Osteocyte (in vitro differentiated cells): ENCODE measurements around the gene AUP1. TPM values are rescaled to one million over a fixed set of nuclear protein-coding genes. Genes with fewer than 3 reads are reported as not detected.

Experiments
- DNase-seq: peaks from one replicate; pipeline ENCODE4 v3.0.0; 2021; ENCODE audit warnings: mixed read lengths; ENCODE audit not compliant: unreplicated experiment; ENCODE audit errors: extremely low spot score
- H3K27ac Mint-ChIP-seq: one replicate; pipeline ENCODE4 v1.8.0; 2021; ENCODE audit warnings: mild to moderate bottlenecking, mixed read lengths; ENCODE audit not compliant: unreplicated experiment
- H3K27me3 Mint-ChIP-seq: one replicate; pipeline ENCODE4 v1.8.0; 2021; ENCODE audit warnings: mixed read lengths; ENCODE audit not compliant: unreplicated experiment
- H3K36me3 Mint-ChIP-seq: one replicate; pipeline ENCODE4 v1.8.0; 2021; ENCODE audit warnings: mixed read lengths; ENCODE audit not compliant: unreplicated experiment
- H3K4me1 Mint-ChIP-seq: one replicate; pipeline ENCODE4 v1.8.0; 2021; ENCODE audit warnings: mixed read lengths; ENCODE audit not compliant: unreplicated experiment
- H3K4me3 Mint-ChIP-seq: one replicate; pipeline ENCODE4 v1.8.0; 2021; ENCODE audit warnings: mild to moderate bottlenecking, moderate library complexity, mixed read lengths; ENCODE audit not compliant: unreplicated experiment
- H3K9me3 Mint-ChIP-seq: one replicate; pipeline ENCODE4 v1.8.0; 2021; ENCODE audit warnings: mixed read lengths; ENCODE audit not compliant: unreplicated experiment
- total RNA-seq: library from RNA; stranded (reverse); gene quantifications from 2 replicates; pipeline ENCODE4 v1.2.1, GENCODE V29; 2021
- TF ChIP-seq, protein P1 (sequence below): fragments of 200-600 bp; sonication (generic); IDR thresholded peaks from 2 replicates; pipeline ENCODE4 v1.5.0; 2021; ENCODE audit warnings: antibody characterized with exemption, mild to moderate bottlenecking, moderate library complexity

The AUP1 gene
- total RNA-seq, 1 donor from 2014 or later = 96.3 TPM

- peak within 1 kb of the TSS; percentile 98 for H3K4me3 Mint-ChIP-seq
- peaks cover 20% of the 10 kb centered on the region for H3K36me3 Mint-ChIP-seq
- TF ChIP-seq, protein P1, sequence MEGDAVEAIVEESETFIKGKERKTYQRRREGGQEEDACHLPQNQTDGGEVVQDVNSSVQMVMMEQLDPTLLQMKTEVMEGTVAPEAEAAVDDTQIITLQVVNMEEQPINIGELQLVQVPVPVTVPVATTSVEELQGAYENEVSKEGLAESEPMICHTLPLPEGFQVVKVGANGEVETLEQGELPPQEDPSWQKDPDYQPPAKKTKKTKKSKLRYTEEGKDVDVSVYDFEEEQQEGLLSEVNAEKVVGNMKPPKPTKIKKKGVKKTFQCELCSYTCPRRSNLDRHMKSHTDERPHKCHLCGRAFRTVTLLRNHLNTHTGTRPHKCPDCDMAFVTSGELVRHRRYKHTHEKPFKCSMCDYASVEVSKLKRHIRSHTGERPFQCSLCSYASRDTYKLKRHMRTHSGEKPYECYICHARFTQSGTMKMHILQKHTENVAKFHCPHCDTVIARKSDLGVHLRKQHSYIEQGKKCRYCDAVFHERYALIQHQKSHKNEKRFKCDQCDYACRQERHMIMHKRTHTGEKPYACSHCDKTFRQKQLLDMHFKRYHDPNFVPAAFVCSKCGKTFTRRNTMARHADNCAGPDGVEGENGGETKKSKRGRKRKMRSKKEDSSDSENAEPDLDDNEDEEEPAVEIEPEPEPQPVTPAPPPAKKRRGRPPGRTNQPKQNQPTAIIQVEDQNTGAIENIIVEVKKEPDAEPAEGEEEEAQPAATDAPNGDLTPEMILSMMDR = peak; percentile 49
- DNase-seq = peak; percentile 98
- H3K27ac Mint-ChIP-seq = peak within 1 kb of the TSS; percentile 100
- peaks cover 34% of the 10 kb centered on the region for H3K27me3 Mint-ChIP-seq
- H3K9me3 Mint-ChIP-seq = no peaks in the 10 kb centered on the region
- peaks cover 58% of the 10 kb centered on the region for H3K4me1 Mint-ChIP-seq
These were observed 22.2 kb downstream of the AUP1 start, which contains the start of gene PCGF1 for GRCh38 chr2:74507145-74507925. TSS of gene PCGF1 (minus strand) at chr2:74507695. CDS start at chr2:74507668, 27 bp downstream.

- Mint-ChIP-seq H3K27ac (peak overlapping the region; percentile 83), H3K4me3 (peak overlapping the region; percentile 98), H3K36me3 (peaks cover 20% of the 10 kb centered on the region), H3K9me3 (no peaks in the 10 kb centered on the region), H3K4me1 (peaks cover 64% of the 10 kb centered on the region), H3K27me3 (peaks cover 27% of the 10 kb centered on the region)
- TF ChIP-seq, protein P1 = no peak
- DNase-seq = no peak
These were observed 23.9 kb downstream of the AUP1 start for GRCh38 chr2:74505448-74506246.

- peaks cover 24% of the 10 kb centered on the region for H3K27me3 Mint-ChIP-seq
These were observed 24.9 kb downstream of the AUP1 start for GRCh38 chr2:74504591-74504990.

DNA sequence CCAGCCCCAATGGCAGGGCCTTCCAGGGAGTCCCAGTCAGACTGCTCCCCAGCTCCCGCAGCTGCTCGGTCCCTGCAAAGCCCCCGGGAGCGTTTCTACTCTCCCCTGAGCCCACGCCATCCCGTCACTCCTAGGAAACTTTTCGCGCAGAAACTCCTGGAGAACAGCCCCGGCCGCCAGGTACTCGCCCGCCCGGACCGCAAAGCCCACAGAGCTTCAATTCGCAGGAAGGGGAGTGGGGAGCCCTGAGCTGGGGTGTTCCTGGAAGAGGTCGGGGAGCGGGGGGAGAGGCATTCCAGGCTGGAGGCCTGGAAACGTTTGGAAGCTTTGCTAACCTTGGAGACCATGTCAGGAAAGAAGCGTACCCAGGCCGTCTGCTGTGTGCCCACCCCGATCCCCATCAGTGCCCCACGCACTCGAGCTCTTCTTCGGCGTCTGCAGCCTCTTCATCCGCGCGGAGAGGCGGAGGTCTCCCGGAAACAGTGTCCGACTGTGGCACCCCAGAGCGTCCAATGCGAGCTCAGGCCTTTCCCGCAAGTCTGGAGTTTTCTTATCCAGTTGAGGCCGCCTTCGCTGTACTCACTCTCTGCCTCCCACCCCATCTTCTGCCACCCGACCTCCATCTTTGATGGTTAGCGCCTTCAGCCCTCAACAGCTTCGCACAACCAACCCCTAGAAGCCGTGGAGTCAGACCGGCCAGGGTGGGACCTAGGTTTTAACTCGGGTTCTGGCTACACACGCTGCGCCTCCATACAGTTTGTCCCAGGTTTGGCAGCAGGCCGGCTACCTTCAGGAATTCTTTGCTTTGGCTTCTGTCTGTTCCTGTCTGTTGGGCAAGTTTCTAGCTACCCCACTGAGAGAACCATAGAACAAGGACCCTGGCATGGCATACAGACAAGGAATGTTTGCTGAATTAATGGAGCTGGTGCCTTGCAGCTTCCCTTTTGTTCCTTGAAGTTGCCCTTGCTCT, 25.7 kb downstream of the AUP1 start:
- DNase-seq = no peak
- Mint-ChIP-seq H3K9me3 (no peaks in the 10 kb centered on the region), H3K4me1 (peaks cover 73% of the 10 kb centered on the region), H3K4me3 (peak overlapping the region; percentile 71), H3K27me3 (peaks cover 27% of the 10 kb centered on the region), H3K27ac (peak overlapping the region; percentile 83), H3K36me3 (peaks cover 16% of the 10 kb centered on the region)
- TF ChIP-seq, protein P1 = no peak

More at GRCh38 chr2:74504591-74504990, 24.9 kb downstream of the AUP1 start:
- no peaks in the 10 kb centered on the region for H3K9me3 Mint-ChIP-seq
- H3K4me3 Mint-ChIP-seq = peak overlapping the region; percentile 71
- TF ChIP-seq, protein P1 = no peak
- peaks cover 68% of the 10 kb centered on the region for H3K4me1 Mint-ChIP-seq
- no peak for DNase-seq
- peaks cover 16% of the 10 kb centered on the region for H3K36me3 Mint-ChIP-seq
- peak overlapping the region; percentile 83 for H3K27ac Mint-ChIP-seq
